Measurements from ENCODE around the gene BYSL. TPM values are rescaled to one million over a fixed set of nuclear protein-coding genes. Genes with fewer than 3 reads are reported as not detected.

Gene BYSL
- total and polyA plus RNA-seq, 9 of the 15 experiments (the other 6 are each of a cell fraction or from before 2014, with no cell fraction given): 22.2 to 92.3 (median 53.4) TPM

DNA sequence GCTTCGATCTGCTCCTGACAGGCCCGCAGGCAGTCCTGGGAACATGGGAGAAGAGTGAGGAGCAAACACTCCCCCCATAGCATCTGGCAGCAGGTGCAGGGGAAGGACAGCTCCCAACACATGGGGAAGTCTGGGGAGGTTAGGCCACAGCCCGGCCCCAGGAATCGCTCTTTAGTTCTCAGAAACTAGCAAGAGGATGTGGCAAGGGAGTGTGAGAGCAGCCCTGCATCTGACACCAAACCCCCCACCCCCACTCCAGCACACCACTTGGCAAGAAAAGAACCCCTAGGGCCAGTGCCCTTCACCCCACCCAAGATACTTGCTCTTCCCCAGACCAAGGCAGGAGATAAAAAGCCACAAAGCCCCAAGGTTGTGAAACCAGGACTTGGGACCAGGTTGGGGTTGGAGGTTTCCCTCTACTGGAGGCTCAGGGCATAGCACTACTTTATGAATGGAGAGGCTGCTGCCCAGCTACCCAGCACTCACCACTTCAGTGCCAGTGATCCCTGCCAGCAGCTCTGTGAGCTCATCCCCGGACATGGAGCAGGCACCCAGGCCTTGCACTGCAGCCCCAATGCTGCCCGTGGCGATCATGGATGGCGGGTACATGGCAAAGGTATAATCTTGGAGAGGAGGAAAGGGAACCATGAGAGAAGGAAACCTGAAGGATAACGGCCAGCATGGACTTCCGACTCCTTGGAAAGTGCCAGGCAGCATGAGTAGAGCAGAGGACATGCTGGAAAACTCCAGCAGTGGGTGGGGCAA is 15.0 kb downstream of the BYSL start (continued):
- TF ChIP-seq ZNF318 (IDR thresholded peaks at IDR 0.05; ENCODE audit: borderline replicate concordance in 1 of 2, low read depth in 1 of 2): 0 out of 4 replicates have a peak, but pooled peaks of 1 of the 2 experiments have one; percentile 43
- TF ChIP-seq RB1 (IDR thresholded peaks at IDR 0.05; ENCODE audit: low read depth): no peak
- peak; percentile 75; the same call in 1 of the 2 replicates for TF ChIP-seq KAT7 (CRISPR knock-in tag; IDR thresholded peaks at IDR 0.05; ENCODE audit: borderline replicate concordance)
- peak; percentile 80 for TF ChIP-seq JUND (IDR thresholded peaks at IDR 0.05; ENCODE audit: borderline replicate concordance, low read depth, low read length)
- TF ChIP-seq JUND (tag; IDR thresholded peaks at IDR 0.05; ENCODE audit: borderline replicate concordance, low read depth, low read length): peak; percentile 66; the same call in 1 of the 3 replicates
- peak; percentile 80 for TF ChIP-seq SOX6 (IDR thresholded peaks at IDR 0.05)
- TF ChIP-seq SAP30 (IDR thresholded peaks at IDR 0.05; ENCODE audit: borderline replicate concordance, insufficient read depth, low read depth, low read length, poor library complexity, severe bottlenecking): no peak
- no peak for TF ChIP-seq MXD1 (CRISPR knock-in tag; IDR thresholded peaks at IDR 0.05; ENCODE audit: borderline replicate concordance, poor library complexity, severe bottlenecking)
- 0 out of 2 replicates have a peak, but pooled peaks have one; percentile 6 for TF ChIP-seq THRB (CRISPR knock-in tag; conservative IDR thresholded peaks at IDR 0.05)
- peak; percentile 86 for TF ChIP-seq ARID1B (IDR thresholded peaks at IDR 0.05)
- no peak; the same call in 1 of the 2 replicates for TF ChIP-seq SMARCC2 (IDR thresholded peaks at IDR 0.05; ENCODE audit: low read depth)
- TF ChIP-seq ZNF76 (CRISPR knock-in tag; IDR thresholded peaks at IDR 0.05; ENCODE audit: borderline replicate concordance): no peak
- TF ChIP-seq ZBTB49 (CRISPR knock-in tag; IDR thresholded peaks at IDR 0.05; ENCODE audit: borderline replicate concordance): no peak
